Caco-2 (cell line): ENCODE data around the gene CDKAL1. TPM values are rescaled to one million over a fixed set of nuclear protein-coding genes. Genes with fewer than 3 reads are reported as not detected.

Source experiments
- BruUV-seq: library from RNA; stranded (reverse); fragments of 400-500 nt; replicated peaks from 2 replicates; lab custom pipeline; 2021; lab: Mats Ljungman, UMichigan
- CTCF ChIA-PET: fragments of 300-600 bp; sonication (Branson Sonifier 250); formaldehyde crosslinking; loops from one replicate; lab custom pipeline; 2022; ENCODE audit warnings: antibody characterized with exemption; lab: Charles Lee
- POLR2A ChIA-PET: fragments of 300-600 bp; sonication (Branson Sonifier 250); formaldehyde crosslinking; loops from one replicate; lab custom pipeline; 2022; ENCODE audit warnings: antibody characterized with exemption; lab: Charles Lee
- DNase-seq, 2 experiments: peaks; one replicate each; pipeline versions ENCODE4 v3.0.0 to v3.0.0-alpha.2; 2020 to 2022
- H3K27me3 ChIP-seq: replicated peaks from 2 replicates; pipeline ENCODE4 v1.6.0; 2011; ENCODE audit warnings: low read length; ENCODE audit not compliant: control insufficient read depth, insufficient read depth
- H3K36me3 ChIP-seq: 2 replicates; pipeline ENCODE4 v1.5.1; 2011; ENCODE audit warnings: low read length; ENCODE audit not compliant: control insufficient read depth, insufficient read depth
- H3K4me1 ChIP-seq: fragments of 250-450 bp; sonication (Bioruptor Pico); 2 replicates; pipeline ENCODE4 v1.5.1; 2020; ENCODE audit warnings: mild to moderate bottlenecking
- H3K4me3 ChIP-seq: 2 replicates; pipeline ENCODE4 v1.5.1; 2011; ENCODE audit warnings: low read depth, mild to moderate bottlenecking, control low read depth, low read length
- H3K9me3 ChIP-seq: fragments of 250-450 bp; sonication (Bioruptor Pico); 2 replicates; pipeline ENCODE4 v1.5.1; 2020; ENCODE audit warnings: mild to moderate bottlenecking, moderate library complexity
- H3K27ac Mint-ChIP-seq: one replicate; pipeline ENCODE4 v1.8.0; 2022; ENCODE audit warnings: mixed read lengths; ENCODE audit not compliant: unreplicated experiment
- H3K27me3 Mint-ChIP-seq: one replicate; pipeline ENCODE4 v1.8.0; 2022; ENCODE audit warnings: mixed read lengths; ENCODE audit not compliant: insufficient read depth, unreplicated experiment
- H3K36me3 Mint-ChIP-seq: one replicate; pipeline ENCODE4 v1.8.0; 2022; ENCODE audit warnings: mild to moderate bottlenecking, mixed read lengths; ENCODE audit not compliant: insufficient read depth, unreplicated experiment
- H3K4me1 Mint-ChIP-seq: one replicate; pipeline ENCODE4 v1.8.0; 2022; ENCODE audit warnings: low read depth, mixed read lengths; ENCODE audit not compliant: unreplicated experiment
- H3K4me3 Mint-ChIP-seq: one replicate; pipeline ENCODE4 v1.8.0; 2022; ENCODE audit warnings: mild to moderate bottlenecking, moderate library complexity, mixed read lengths; ENCODE audit not compliant: unreplicated experiment
- H3K9me3 Mint-ChIP-seq: one replicate; pipeline ENCODE4 v1.8.0; 2022; ENCODE audit warnings: mixed read lengths; ENCODE audit not compliant: unreplicated experiment
- intact Hi-C: fragments of 100-400 bp; cut with micrococcal nuclease; formaldehyde crosslinking; loops from one replicate; pipeline ENCODE4 v1.10.0; 2022; ENCODE audit not compliant: unreplicated experiment
- total RNA-seq: library from RNA; stranded (reverse); gene quantifications from 2 replicates; pipeline ENCODE4 v1.2.3, GENCODE V29; 2022
- TF ChIP-seq, protein P1 (sequence below), 2 experiments: fragments of 200-600 bp in 1 of 2; IDR thresholded peaks; 1 replicate in 1 of 2; 2 replicates in 1 of 2; pipeline versions ENCODE4 v1.5.1 to v1.8.0; 2011 to 2022; ENCODE audit warnings: antibody characterized with exemption in 1 of 2, control low read depth in 1 of 2, inconsistent platforms in 1 of 2, low read depth in 1 of 2, low read length in 1 of 2, mild to moderate bottlenecking in 1 of 2, moderate library complexity in 1 of 2; ENCODE audit not compliant: insufficient read depth in 1 of 2, severe bottlenecking in 1 of 2, unreplicated experiment in 1 of 2

CDKAL1 gene
- total RNA-seq, 1 experiment from 2014 or later, result 18.7 TPM

GRCh38 chr6:21228876-21229460 lies 694.7 kb downstream of the CDKAL1 start:
- no peak for DNase-seq
- Histone ChIP-seq H3K4me3 (no peak overlapping the region), H3K27me3 (no peaks in the 10 kb centered on the region), H3K36me3 (no peaks in the 10 kb centered on the region; the same call in 1 of the 2 replicates), H3K9me3 (no peaks in the 10 kb centered on the region), H3K4me1 (no peaks in the 10 kb centered on the region)
- H3K27me3 Mint-ChIP-seq, result no peaks in the 10 kb centered on the region
- BruUV-seq, result no TSS peak
- POLR2A ChIA-PET, result no interaction called here
- TF ChIP-seq, protein P1, sequence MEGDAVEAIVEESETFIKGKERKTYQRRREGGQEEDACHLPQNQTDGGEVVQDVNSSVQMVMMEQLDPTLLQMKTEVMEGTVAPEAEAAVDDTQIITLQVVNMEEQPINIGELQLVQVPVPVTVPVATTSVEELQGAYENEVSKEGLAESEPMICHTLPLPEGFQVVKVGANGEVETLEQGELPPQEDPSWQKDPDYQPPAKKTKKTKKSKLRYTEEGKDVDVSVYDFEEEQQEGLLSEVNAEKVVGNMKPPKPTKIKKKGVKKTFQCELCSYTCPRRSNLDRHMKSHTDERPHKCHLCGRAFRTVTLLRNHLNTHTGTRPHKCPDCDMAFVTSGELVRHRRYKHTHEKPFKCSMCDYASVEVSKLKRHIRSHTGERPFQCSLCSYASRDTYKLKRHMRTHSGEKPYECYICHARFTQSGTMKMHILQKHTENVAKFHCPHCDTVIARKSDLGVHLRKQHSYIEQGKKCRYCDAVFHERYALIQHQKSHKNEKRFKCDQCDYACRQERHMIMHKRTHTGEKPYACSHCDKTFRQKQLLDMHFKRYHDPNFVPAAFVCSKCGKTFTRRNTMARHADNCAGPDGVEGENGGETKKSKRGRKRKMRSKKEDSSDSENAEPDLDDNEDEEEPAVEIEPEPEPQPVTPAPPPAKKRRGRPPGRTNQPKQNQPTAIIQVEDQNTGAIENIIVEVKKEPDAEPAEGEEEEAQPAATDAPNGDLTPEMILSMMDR (IDR thresholded peaks at IDR 0.05; ENCODE audit: insufficient read depth in 1 of 2, low read depth in 1 of 2, low read length in 1 of 2, severe bottlenecking in 1 of 2, unreplicated experiment in 1 of 2), result no peak
- CTCF ChIA-PET, result no interaction called here
- intact Hi-C loops, result no loop called here
- H3K4me3 Mint-ChIP-seq, result no peak overlapping the region
- peaks cover 16% of the 10 kb centered on the region for H3K9me3 Mint-ChIP-seq
- no peak overlapping the region for H3K27ac Mint-ChIP-seq
- H3K36me3 Mint-ChIP-seq, result peaks cover 8% of the 10 kb centered on the region
- H3K4me1 Mint-ChIP-seq, result peaks cover 4% of the 10 kb centered on the region

GRCh38 chr6:21230536-21230935 lies 696.3 kb downstream of the CDKAL1 start:
- Mint-ChIP-seq H3K36me3 (peaks cover 8% of the 10 kb centered on the region), H3K4me3 (no peak overlapping the region), H3K4me1 (peaks cover 13% of the 10 kb centered on the region), H3K27me3 (no peaks in the 10 kb centered on the region), H3K27ac (no peak overlapping the region), H3K9me3 (peaks cover 31% of the 10 kb centered on the region)
- Histone ChIP-seq H3K4me3 (no peak overlapping the region), H3K4me1 (peaks cover 14% of the 10 kb centered on the region), H3K27me3 (no peaks in the 10 kb centered on the region), H3K9me3 (no peaks in the 10 kb centered on the region), H3K36me3 (no peaks in the 10 kb centered on the region; the same call in 1 of the 2 replicates)
- no peak for DNase-seq
- TF ChIP-seq, protein P1 (IDR thresholded peaks at IDR 0.05; ENCODE audit: insufficient read depth in 1 of 2, low read depth in 1 of 2, low read length in 1 of 2, severe bottlenecking in 1 of 2, unreplicated experiment in 1 of 2), result no peak
- ChIA-PET POLR2A (no interaction called here), CTCF (no interaction called here)
- intact Hi-C loops, result no loop called here
- BruUV-seq, result no TSS peak

GRCh38 chr6:21235162-21235561 lies 700.9 kb downstream of the CDKAL1 start:
- H3K36me3 Mint-ChIP-seq, result peaks cover 8% of the 10 kb centered on the region
- CTCF ChIA-PET, result interaction anchor here (0.7 kb wide), 1 partner anchor 630 kb away, joined by 3 read pairs; no protein-coding TSS in a partner anchor
- H3K27ac Mint-ChIP-seq, result peak overlapping the region; percentile 10

More at GRCh38 chr6:21235162-21235561, 700.9 kb downstream of the CDKAL1 start:
- no TSS peak for BruUV-seq
- Histone ChIP-seq H3K9me3 (peaks cover 6% of the 10 kb centered on the region; the same call in 1 of the 2 replicates), H3K36me3 (no peaks in the 10 kb centered on the region; the same call in 1 of the 2 replicates), H3K4me3 (no peak overlapping the region), H3K4me1 (peaks cover 17% of the 10 kb centered on the region), H3K27me3 (no peaks in the 10 kb centered on the region)
- DNase-seq, result no peak
- intact Hi-C loops, result no loop called here
- TF ChIP-seq, protein P1 (IDR thresholded peaks at IDR 0.05; ENCODE audit: insufficient read depth in 1 of 2, low read depth in 1 of 2, low read length in 1 of 2, severe bottlenecking in 1 of 2, unreplicated experiment in 1 of 2), result no peak
- Mint-ChIP-seq H3K9me3 (peaks cover 33% of the 10 kb centered on the region), H3K4me3 (peak overlapping the region; percentile 5), H3K4me1 (peaks cover 16% of the 10 kb centered on the region), H3K27me3 (no peaks in the 10 kb centered on the region)
- POLR2A ChIA-PET, result no interaction called here
